H54 (cell line): ENCODE measurements around the gene ADAM15.

Source experiments
- DNase-seq: peaks from one replicate; pipeline ENCODE4 v3.0.0; 2011; ENCODE audit warnings: low spot score, mixed read lengths; ENCODE audit not compliant: insufficient read length
- FAIRE-seq: peaks from 3 replicates; lab custom pipeline; 2011; peaks lifted over from hg19 to GRCh38; lab: Jason Lieb, UNC
- POLR2A ChIP-seq: IDR thresholded peaks from 2 replicates; pipeline ENCODE4 v1.6.1; 2011; ENCODE audit warnings: low read depth, mild to moderate bottlenecking, low read length

Gene ADAM15

GRCh38 chr1:155007251-155007828 lies 43.8 kb upstream of the ADAM15 start:
- FAIRE-seq (no peak), DNase-seq (no peak)
- no peak for TF ChIP-seq POLR2A

GRCh38 chr1:155008015-155008941 lies 42.8 kb upstream of the ADAM15 start:
- FAIRE-seq, result no peak
- no peak for TF ChIP-seq POLR2A
- no peak for DNase-seq

GRCh38 chr1:155009221-155009711 lies 41.9 kb upstream of the ADAM15 start:
- FAIRE-seq, result no peak
- no peak for TF ChIP-seq POLR2A
- no peak for DNase-seq

- no peak for TF ChIP-seq POLR2A
- no peak for FAIRE-seq
Observed at GRCh38 chr1:155009742-155010141, 41.4 kb upstream of the ADAM15 start.

GRCh38 chr1:155010211-155010918 lies 40.8 kb upstream of the ADAM15 start:
- FAIRE-seq (no peak), DNase-seq (no peak)
- TF ChIP-seq POLR2A, result no peak

More at GRCh38 chr1:155009742-155010141, 41.4 kb upstream of the ADAM15 start:
- no peak for DNase-seq

- FAIRE-seq, result no peak
- TF ChIP-seq POLR2A, result no peak
- DNase-seq, result no peak
Observed at GRCh38 chr1:155011004-155011416, 40.1 kb upstream of the ADAM15 start.

- TF ChIP-seq POLR2A, result no peak
- FAIRE-seq, result no peak
- no peak for DNase-seq
Observed at GRCh38 chr1:155011437-155012025, 39.6 kb upstream of the ADAM15 start.

GRCh38 chr1:155012026-155012546 lies 39.0 kb upstream of the ADAM15 start:
- peak; percentile 83 for DNase-seq
- TF ChIP-seq POLR2A, result no peak
- FAIRE-seq, result peak; percentile 79

GRCh38 chr1:155012776-155013602 lies 38.1 kb upstream of the ADAM15 start:
- DNase-seq, result no peak
- FAIRE-seq, result no peak
- no peak for TF ChIP-seq POLR2A

- DNase-seq, result no peak
- TF ChIP-seq POLR2A, result no peak
- FAIRE-seq, result no peak
Observed at GRCh38 chr1:155013632-155014031, 37.5 kb upstream of the ADAM15 start.

GRCh38 chr1:155014709-155015508 lies 36.2 kb upstream of the ADAM15 start:
- TF ChIP-seq POLR2A, result no peak
- FAIRE-seq (no peak), DNase-seq (no peak)
